ENCODE results near the gene RNH1.

GRCh38 chr11:475941-476340 is 31.1 kb downstream of the RNH1 start:
- TF ChIP-seq EZH2 (IDR thresholded peaks at IDR 0.05; ENCODE audit: insufficient read depth, poor library complexity, severe bottlenecking): no peak
- no peak for TF ChIP-seq EZH2phosphoT487 (IDR thresholded peaks at IDR 0.05; ENCODE audit: insufficient read depth, low read depth)
